Kidney (tissue), 14 donors: Measurements from ENCODE around the gene MYLK2. TPM values are rescaled to one million over a fixed set of nuclear protein-coding genes. Genes with fewer than 3 reads are reported as not detected.

Experiments used
- DNase-seq, 5 donors: peaks; one replicate each; pipeline ENCODE4 v3.0.0-alpha.2; 2013 to 2020
- FAIRE-seq: peaks from 2 replicates; lab custom pipeline; 2012; peaks lifted over from hg19 to GRCh38; lab: Jason Lieb, UNC
- H3K27ac ChIP-seq, 2 donors: one replicate each; pipeline ENCODE4 v1.7.0; 2013; ENCODE audit warnings: low read depth in 2 of 2, low read length in 2 of 2, inconsistent platforms in 1 of 2
- H3K27me3 ChIP-seq: one replicate; pipeline ENCODE4 v1.7.1; 2013; ENCODE audit warnings: low read length, inconsistent platforms; ENCODE audit not compliant: control insufficient read depth, insufficient read depth
- H3K36me3 ChIP-seq, 3 donors: one replicate each; pipeline versions ENCODE4 v1.7.0 to v1.7.1; 2013; ENCODE audit warnings: low read length in 3 of 3, control low read depth in 1 of 3, inconsistent platforms in 1 of 3; ENCODE audit not compliant: insufficient read depth in 3 of 3, control insufficient read depth in 2 of 3
- H3K4me1 ChIP-seq, 3 donors: one replicate each; pipeline versions ENCODE4 v1.7.0 to v1.7.1; 2013; ENCODE audit warnings: low read length in 3 of 3, inconsistent platforms in 1 of 3, low read depth in 1 of 3; ENCODE audit not compliant: control insufficient read depth in 2 of 3, insufficient read depth in 2 of 3
- H3K4me3 ChIP-seq, 3 donors: one replicate each; pipeline versions ENCODE4 v1.7.0 to v1.8.1; 2013; ENCODE audit warnings: low read length in 3 of 3, control low read depth in 1 of 3, inconsistent platforms in 1 of 3
- H3K9ac ChIP-seq, 3 donors: one replicate each; pipeline versions ENCODE4 v1.7.0 to v1.7.1; 2013; ENCODE audit warnings: low read length in 3 of 3, control low read depth in 1 of 3, inconsistent platforms in 1 of 3
- H3K9me3 ChIP-seq, 3 donors: one replicate each; pipeline versions ENCODE4 v1.7.0 to v1.7.1; 2013; ENCODE audit warnings: low read length in 3 of 3, control low read depth in 1 of 3, inconsistent platforms in 1 of 3; ENCODE audit not compliant: control insufficient read depth in 2 of 3, insufficient read depth in 1 of 3
- CTCF ChIP-seq: IDR thresholded peaks from 3 replicates; pipeline ENCODE4 v1.5.1; 2012; ENCODE audit warnings: mild to moderate bottlenecking, moderate library complexity, borderline replicate concordance; ENCODE audit not compliant: insufficient read depth; ENCODE audit errors: extremely low read depth
- intact Hi-C: fragments of 100-400 bp; cut with DNase I; formaldehyde crosslinking; loops from one replicate; pipeline ENCODE4 v1.11.1; 2022
- polyA plus RNA-seq: library from polyadenylated mRNA; stranded (reverse); fragments of 350-450 nt; fragmentation: Illumina TruSeq; extraction: RNeasy Lipid Tissue Mini Kit (QIAGEN cat#74804); gene quantifications from one replicate; pipeline ENCODE4 v1.2.3, GENCODE V29; 2014; ENCODE audit warnings: low read depth, low replicate concordance; ENCODE audit not compliant: insufficient read depth
- total RNA-seq: library from RNA; stranded (reverse); fragmentation: NEBNext Ultra II Directional; extraction: Animal tissue kit (Norgen Biotek cat#: 25700); gene quantifications from one replicate; pipeline ENCODE4 v1.2.1, GENCODE V29; 2021
- donor health status: control.
- donor health status: control.
- donor health status: control.
- donor health status: control.
- donor health status: control.
- donor health status: DM: yes; HTN: yes; CAD: no.
- donor health status: Normal renal cell carcinoma (clear cell type).

MYLK2 gene
- total and polyA plus RNA-seq, 2 donors from 2014 or later, result not detected

- TF ChIP-seq CTCF, result no peak
- intact Hi-C loops, result loop anchor here (10.0 kb wide), 1 partner anchor 131 kb away; the partner anchor contains the start of gene PDRG1
- Histone ChIP-seq H3K27ac (no peak overlapping the region), H3K36me3 (no peaks in the 10 kb centered on the region), H3K9me3 (no peaks in the 10 kb centered on the region), H3K9ac (no peak overlapping the region), H3K4me3 (no peak overlapping the region), H3K27me3 (no peaks in the 10 kb centered on the region), H3K4me1 (peaks cover 0 to 3% (median 2%) of the 10 kb centered on the region in 3 donors)
- DNase-seq (no peak), FAIRE-seq (no peak)
Measured at GRCh38 chr20:31824125-31824485, 4.9 kb downstream of the MYLK2 start.

- Histone ChIP-seq H3K36me3 (no peaks in the 10 kb centered on the region), H3K4me1 (peaks cover 0 to 3% (median 2%) of the 10 kb centered on the region in 3 donors), H3K27ac (no peak overlapping the region), H3K9me3 (no peaks in the 10 kb centered on the region), H3K9ac (no peak overlapping the region), H3K4me3 (no peak overlapping the region), H3K27me3 (no peaks in the 10 kb centered on the region)
- intact Hi-C loops, result loop anchor here (10.0 kb wide), 1 partner anchor 130 kb away; the partner anchor contains the start of gene PDRG1
- FAIRE-seq (no peak), DNase-seq (peak in 1 of 5 donors; percentile 41)
- no peak for TF ChIP-seq CTCF
Measured at GRCh38 chr20:31824554-31825313, 5.6 kb downstream of the MYLK2 start.

GRCh38 chr20:31826074-31826473 is 6.9 kb downstream of the MYLK2 start:
- H3K4me1 ChIP-seq, result peaks cover 0 to 3% (median 2%) of the 10 kb centered on the region in 3 donors
- intact Hi-C loops, result loop anchor here (10.0 kb wide), 1 partner anchor 129 kb away; the partner anchor contains the start of gene PDRG1
- H3K9ac ChIP-seq, result no peak overlapping the region
- no peak for TF ChIP-seq CTCF
- peak in 1 of 5 donors; percentile 4 for DNase-seq
- FAIRE-seq, result no peak
- no peaks in the 10 kb centered on the region for H3K36me3 ChIP-seq
- no peaks in the 10 kb centered on the region for H3K27me3 ChIP-seq
- H3K27ac ChIP-seq, result no peak overlapping the region
- no peak overlapping the region for H3K4me3 ChIP-seq
- no peaks in the 10 kb centered on the region for H3K9me3 ChIP-seq
